Aorta (tissue), 5 donors: ENCODE data around the gene NKD2. TPM values are rescaled to one million over a fixed set of nuclear protein-coding genes. Genes with fewer than 3 reads are reported as not detected.

ENCODE experiments used
- ATAC-seq: fragments of 200-7000 bp; cut with Tn5 transposase; one replicate; pipeline ENCODE4 v1.9.1; 2022; ENCODE audit warnings: moderate library complexity; ENCODE audit not compliant: low FRiP score
- DNase-seq, 2 donors: peaks; one replicate each; pipeline ENCODE4 v3.0.0-alpha.2; 2020
- H3K27ac ChIP-seq, 2 donors: one replicate each; pipeline ENCODE4 v1.5.1; 2013; ENCODE audit warnings: low read length in 2 of 2, mild to moderate bottlenecking in 2 of 2, moderate library complexity in 2 of 2, control low read depth in 1 of 2, inconsistent platforms in 1 of 2, low read depth in 1 of 2
- H3K27me3 ChIP-seq, 2 donors: one replicate each; pipeline ENCODE4 v1.6.1; 2013; ENCODE audit warnings: control low read depth in 1 of 2, low read length in 1 of 2, mild to moderate bottlenecking in 1 of 2, moderate library complexity in 1 of 2; ENCODE audit not compliant: insufficient read depth in 2 of 2, control insufficient read depth in 1 of 2
- H3K36me3 ChIP-seq, 2 donors: one replicate each; pipeline ENCODE4 v1.6.1; 2013; ENCODE audit warnings: control low read depth in 1 of 2, low read length in 1 of 2, mild to moderate bottlenecking in 1 of 2; ENCODE audit not compliant: insufficient read depth in 2 of 2, control insufficient read depth in 1 of 2
- H3K4me1 ChIP-seq, 2 donors: one replicate each; pipeline ENCODE4 v1.6.1; 2013; ENCODE audit warnings: low read length in 2 of 2, control low read depth in 1 of 2, mild to moderate bottlenecking in 1 of 2, moderate library complexity in 1 of 2; ENCODE audit not compliant: insufficient read depth in 2 of 2, control insufficient read depth in 1 of 2
- H3K4me3 ChIP-seq, 2 donors: one replicate each; pipeline ENCODE4 v1.5.1; 2013; ENCODE audit warnings: low read length in 2 of 2, control low read depth in 1 of 2, mild to moderate bottlenecking in 1 of 2
- H3K9me3 ChIP-seq: one replicate; pipeline ENCODE4 v1.6.1; 2013; ENCODE audit warnings: mild to moderate bottlenecking, low read length; ENCODE audit not compliant: control insufficient read depth
- WGBS, 2 donors: extraction: QIAGEN DNeasy Blood & Tissue Kit; methylation state at CpG; one replicate each; pipeline ENCODE4 v1.1.7; 2013; 5-methylcytosine and 5-hydroxymethylcytosine counted together
- intact Hi-C, 2 donors: fragments of 100-400 bp; cut with DNase I; formaldehyde crosslinking; loops; one replicate each; pipeline versions ENCODE4 v1.14.2 to v1.15.0; 2022
- polyA plus RNA-seq, 2 donors: library from polyadenylated mRNA; stranded (reverse); fragments of 200-250 nt; gene quantifications; one replicate each; pipeline ENCODE4 v1.2.3, GENCODE V29; 2013
- total RNA-seq, 2 donors: library from RNA; stranded (reverse); fragmentation: NEBNext Ultra II Directional; extraction: Animal tissue kit (Norgen Biotek cat#: 25700); gene quantifications; one replicate each; pipeline ENCODE4 v1.2.1, GENCODE V29; 2021
- donor health status: healthy with polysubstance abuse.
- donor health status: Bipolar disorder and iron deficiency.
- donor health status: DM: no; HTN: no; CAD: no.
- donor health status: DM: no; HTN: no; CAD: no.
- donor health status: DM: yes; HTN: yes; CAD: no.

Gene NKD2
- total and polyA plus RNA-seq, 4 donors = 0.10 to 6.8 (median 2.8) TPM; not detected in 1

DNA sequence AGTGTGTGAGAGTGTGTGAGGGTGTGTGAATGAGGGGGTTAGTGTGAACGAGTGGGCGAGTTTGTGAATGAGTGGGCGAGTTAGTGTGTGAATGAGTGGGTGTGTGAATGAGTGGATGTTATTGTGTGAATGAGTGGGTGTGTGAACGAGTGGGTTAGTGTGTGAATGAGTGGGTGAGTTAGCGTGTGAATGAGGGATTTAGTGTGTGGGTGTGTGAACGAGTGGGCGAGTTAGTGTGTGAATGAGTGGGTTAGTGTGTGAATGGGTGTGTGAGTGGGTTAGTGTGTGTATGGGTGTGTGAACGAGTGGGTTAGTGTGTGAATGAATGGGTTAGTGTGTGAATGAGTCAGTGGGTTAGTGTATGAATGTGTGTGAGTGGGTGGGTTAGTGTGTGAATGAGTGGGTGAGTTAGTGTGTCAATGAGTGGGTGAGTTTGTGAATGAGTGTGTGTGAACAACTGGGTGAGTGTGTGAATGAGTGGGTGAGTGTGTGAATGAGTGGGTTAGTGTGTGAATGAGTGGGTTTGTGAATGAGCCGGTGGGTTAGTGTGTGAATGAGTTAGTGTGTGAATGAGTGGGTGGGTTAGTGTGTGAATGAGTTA lies 37.5 kb downstream of the NKD2 start:
- DNase-seq (peak in 1 of 2 donors; percentile 1), ATAC-seq (no peak)
- Histone ChIP-seq H3K4me1 (no peaks in the 10 kb centered on the region), H3K9me3 (no peaks in the 10 kb centered on the region), H3K36me3 (no peaks in the 10 kb centered on the region), H3K4me3 (no peak overlapping the region), H3K27me3 (no peaks in the 10 kb centered on the region), H3K27ac (no peak overlapping the region)
- 92 to 93% methylated on average over 9 of the region's 9 CpGs for WGBS, 2 donors
- intact Hi-C loops = no loop called here

DNA sequence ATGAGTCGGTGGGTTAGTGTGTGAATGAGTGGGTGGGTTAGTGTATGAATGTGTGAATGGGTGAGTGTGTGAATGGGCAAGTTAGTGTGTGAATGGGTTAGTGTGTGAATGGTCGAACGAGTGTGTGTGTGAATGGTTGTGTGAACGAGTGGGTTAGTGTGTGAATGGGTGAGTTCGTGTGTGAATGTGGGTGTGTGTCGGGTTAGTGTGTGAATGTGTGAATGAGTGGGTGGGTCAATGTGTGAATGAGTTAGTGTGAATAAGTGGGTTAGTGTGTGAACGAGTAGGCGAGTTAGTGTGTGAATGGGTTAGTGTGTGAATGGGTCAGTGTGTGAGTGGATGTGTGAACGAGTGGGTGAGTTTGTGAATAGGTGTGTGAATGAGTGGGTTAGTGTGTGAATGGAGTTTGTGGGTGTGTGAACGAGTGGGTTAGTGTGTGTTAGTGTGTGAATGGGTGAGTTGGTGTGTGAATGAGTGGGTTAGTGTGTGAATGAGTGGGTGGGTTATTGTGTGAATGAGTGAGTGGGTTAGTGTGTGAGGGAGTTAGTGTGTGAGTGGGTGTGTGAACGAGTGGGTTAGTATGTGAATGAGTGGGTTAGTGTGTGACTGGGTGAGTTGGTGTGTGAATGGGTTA lies 38.8 kb downstream of the NKD2 start:
- H3K27ac ChIP-seq = no peak overlapping the region
- H3K36me3 ChIP-seq = no peaks in the 10 kb centered on the region
- WGBS, 2 donors = 95% methylated on average over 11 of the region's 11 CpGs
- ATAC-seq (no peak), DNase-seq (no peak)
- no peaks in the 10 kb centered on the region for H3K4me1 ChIP-seq
- no peaks in the 10 kb centered on the region for H3K27me3 ChIP-seq
- intact Hi-C loops = no loop called here
- no peaks in the 10 kb centered on the region for H3K9me3 ChIP-seq
- no peak overlapping the region for H3K4me3 ChIP-seq

DNA sequence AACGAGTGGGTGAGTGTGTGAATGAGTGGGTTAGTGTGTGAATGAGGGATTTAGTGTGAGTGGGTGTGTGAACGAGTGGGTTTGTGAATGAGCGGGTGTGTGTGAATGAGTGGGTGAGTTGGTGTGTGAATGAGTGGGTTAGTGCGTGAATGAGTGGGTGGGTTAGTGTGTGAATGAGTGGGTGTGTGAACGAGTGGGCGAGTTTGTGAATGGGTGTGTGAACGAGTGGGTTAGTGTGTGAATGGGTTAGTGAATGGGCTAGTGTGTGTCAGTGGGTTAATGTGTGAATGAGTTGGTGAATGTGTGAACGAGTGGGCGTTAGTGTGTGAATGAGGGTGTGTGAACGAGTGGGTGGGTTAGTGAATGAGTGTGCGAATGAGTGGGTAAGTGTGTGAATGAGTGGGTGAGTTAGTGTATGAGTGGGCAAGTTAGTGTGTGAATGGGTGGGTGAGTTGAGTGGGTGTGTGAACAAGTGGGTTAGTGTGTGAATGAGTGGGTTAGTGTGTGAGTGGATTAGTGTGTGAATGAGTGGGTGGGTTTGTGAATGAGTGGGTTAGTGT lies 39.6 kb downstream of the NKD2 start:
- H3K27me3 ChIP-seq = no peaks in the 10 kb centered on the region
- no peaks in the 10 kb centered on the region for H3K9me3 ChIP-seq
- no peak overlapping the region for H3K4me3 ChIP-seq
- WGBS, 2 donors = 91 to 94% methylated on average over 11 of the region's 11 CpGs
- intact Hi-C loops = no loop called here
- DNase-seq (peak in 1 of 2 donors; percentile 15), ATAC-seq (no peak)
- H3K4me1 ChIP-seq = no peaks in the 10 kb centered on the region
- no peak overlapping the region for H3K27ac ChIP-seq
- H3K36me3 ChIP-seq = no peaks in the 10 kb centered on the region

DNA sequence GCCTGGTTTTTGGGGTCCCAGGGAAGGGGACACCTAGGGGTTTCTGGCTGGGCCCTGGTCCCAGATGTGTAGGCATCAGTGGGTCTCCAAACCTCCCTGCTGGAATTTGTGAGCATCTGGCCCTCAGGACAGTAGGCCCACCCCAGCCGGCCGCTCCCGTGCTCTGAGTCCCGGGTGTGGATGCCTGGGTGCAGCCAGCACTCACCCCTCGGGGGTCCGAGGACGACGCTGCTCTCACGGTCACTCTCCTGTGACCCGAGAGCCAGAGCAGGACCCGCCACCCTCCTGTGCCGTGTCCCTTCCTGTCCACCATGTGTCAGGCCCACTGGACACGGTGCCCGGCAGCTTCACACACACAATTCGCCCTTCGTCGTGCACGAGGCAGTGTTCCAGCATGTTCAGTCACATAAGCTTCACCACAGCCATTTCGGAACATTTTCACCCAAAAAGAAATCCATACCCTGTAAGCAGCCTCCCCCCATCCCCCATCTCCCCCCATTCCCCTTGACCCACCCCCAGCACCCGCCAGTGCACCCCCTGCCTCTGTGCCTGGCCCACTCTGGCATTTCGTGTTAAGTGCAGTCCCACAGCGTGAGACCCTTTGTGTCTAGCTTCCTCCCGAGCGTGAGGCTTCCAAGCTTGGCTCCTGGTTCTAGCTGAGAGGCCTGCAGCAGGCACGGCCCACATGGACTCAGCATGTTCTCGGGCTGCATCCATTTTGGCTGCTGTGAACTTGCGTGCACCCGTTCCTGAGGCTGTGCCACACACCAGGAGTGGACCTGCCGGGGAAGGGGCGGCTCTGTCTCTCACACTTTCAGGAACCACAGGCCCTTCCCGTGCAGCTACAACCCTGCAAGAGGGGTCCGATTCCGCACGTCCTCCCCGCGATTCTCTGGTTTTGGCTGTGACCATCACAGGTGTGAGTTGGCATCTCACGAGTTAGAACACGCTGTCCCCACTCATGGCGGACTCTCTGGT lies 40.5 kb downstream of the NKD2 start:
- DNase-seq (peak; percentile 39 to 67), ATAC-seq (no peak)
- no peaks in the 10 kb centered on the region for H3K27me3 ChIP-seq
- intact Hi-C loops = no loop called here
- no peak overlapping the region for H3K27ac ChIP-seq
- no peak overlapping the region for H3K4me3 ChIP-seq
- no peaks in the 10 kb centered on the region for H3K36me3 ChIP-seq
- 86 to 88% methylated on average over 39 of the region's 39 CpGs for WGBS, 2 donors
- no peaks in the 10 kb centered on the region for H3K9me3 ChIP-seq
- H3K4me1 ChIP-seq = no peaks in the 10 kb centered on the region

DNA sequence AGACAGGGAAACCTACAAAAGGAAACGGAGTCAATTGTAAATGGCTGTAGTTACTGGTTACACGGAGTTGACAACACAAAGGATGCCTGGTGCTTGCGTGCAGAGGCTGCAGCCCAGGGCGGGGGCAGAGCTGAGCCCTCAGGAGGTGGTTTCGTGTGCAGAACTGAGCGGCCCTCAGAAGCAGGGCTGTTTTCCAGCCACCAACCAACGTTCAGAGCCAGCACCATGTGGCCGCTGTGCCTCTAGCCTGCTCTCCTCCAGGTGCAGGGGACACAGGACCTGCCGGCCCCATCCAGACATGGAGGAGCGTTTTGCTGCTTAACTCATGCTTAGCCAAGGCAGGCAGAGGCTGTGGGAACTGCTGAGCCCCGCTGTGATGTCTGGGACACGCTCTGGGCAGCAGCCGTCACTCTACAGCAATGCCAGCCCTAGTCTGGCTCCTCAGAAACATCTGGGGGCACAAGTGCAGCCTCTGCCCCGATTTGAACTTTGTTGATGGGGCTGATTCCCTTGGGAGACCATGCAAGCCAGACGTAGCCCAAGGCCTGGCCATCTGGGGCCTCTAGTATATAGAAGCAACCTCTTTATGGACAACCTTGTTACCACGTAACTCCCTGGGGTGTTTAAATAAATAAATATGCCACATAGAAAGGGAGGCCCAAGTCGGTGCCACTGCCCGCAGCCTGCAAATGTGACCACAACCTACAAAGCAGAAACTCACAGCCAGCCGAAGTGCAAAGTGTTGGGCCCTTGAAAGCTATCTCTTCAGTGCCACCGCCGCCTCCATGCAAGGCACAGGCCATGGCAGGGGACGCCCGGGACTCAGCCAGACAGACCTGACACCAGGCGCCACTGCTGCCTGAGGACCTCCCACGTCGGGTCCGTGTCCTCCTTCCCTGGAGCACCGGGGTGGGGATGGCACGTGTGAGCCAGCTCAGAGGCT lies 42.1 kb downstream of the NKD2 start:
- Histone ChIP-seq H3K4me3 (no peak overlapping the region), H3K9me3 (no peaks in the 10 kb centered on the region), H3K36me3 (peaks cover 0 to 2% of the 10 kb centered on the region in 2 donors), H3K27ac (no peak overlapping the region), H3K27me3 (no peaks in the 10 kb centered on the region), H3K4me1 (no peaks in the 10 kb centered on the region)
- intact Hi-C loops = no loop called here
- 80 to 83% methylated on average over 28 to 29 of the region's 29 CpGs for WGBS, 2 donors
- peak in 1 of 2 donors; percentile 35 for DNase-seq
- no peak for ATAC-seq

DNA sequence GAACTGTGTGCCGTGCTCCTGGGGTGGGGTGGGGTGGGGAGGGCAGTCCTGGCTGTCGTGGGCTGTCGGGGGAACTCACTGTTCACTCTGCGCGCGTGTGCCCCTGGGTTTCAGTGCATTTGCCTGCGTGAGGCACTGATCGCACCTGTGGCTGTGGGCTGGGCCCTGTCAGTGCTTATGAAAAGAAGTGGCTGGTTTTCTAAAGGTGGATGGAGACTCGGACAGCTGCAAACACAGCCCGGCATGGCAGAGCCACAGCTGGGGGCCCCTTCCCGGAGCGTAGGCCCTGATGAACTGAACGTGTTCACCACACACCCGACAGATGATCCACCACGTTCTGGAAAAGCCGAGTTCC lies 42.7 kb downstream of the NKD2 start:
- ATAC-seq = no peak
- no peak overlapping the region for H3K27ac ChIP-seq
- DNase-seq = peak in 1 of 2 donors; percentile 28
- H3K4me1 ChIP-seq = no peaks in the 10 kb centered on the region
- WGBS, 2 donors = 92 to 93% methylated on average over 16 of the region's 16 CpGs
- H3K27me3 ChIP-seq = no peaks in the 10 kb centered on the region
- peaks cover 0 to 2% of the 10 kb centered on the region in 2 donors for H3K36me3 ChIP-seq
- H3K4me3 ChIP-seq = no peak overlapping the region
- intact Hi-C loops = no loop called here
- no peaks in the 10 kb centered on the region for H3K9me3 ChIP-seq

DNA sequence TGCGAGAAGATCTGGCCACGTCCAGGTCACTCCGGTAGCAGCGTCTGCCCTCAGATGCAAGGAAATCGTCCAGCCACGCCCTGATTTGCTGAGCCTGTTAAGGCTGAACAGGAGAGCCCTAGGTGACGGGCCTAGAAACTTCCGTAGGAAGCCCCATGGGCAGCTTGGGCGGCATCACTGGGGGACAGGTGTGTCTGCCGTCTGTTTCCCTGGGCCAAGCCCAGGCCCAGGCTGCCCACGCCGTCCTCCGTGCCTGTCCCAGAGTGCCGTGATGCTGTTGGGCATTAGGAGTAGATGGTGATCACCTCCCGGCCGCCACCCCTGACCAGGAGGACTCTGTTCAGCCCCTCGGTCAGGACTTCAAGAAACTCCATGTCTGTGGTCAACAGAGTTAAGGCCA lies 43.5 kb downstream of the NKD2 start:
- Histone ChIP-seq H3K9me3 (no peaks in the 10 kb centered on the region), H3K4me3 (no peak overlapping the region), H3K27me3 (no peaks in the 10 kb centered on the region), H3K4me1 (no peaks in the 10 kb centered on the region), H3K27ac (no peak overlapping the region), H3K36me3 (peaks cover 0 to 2% of the 10 kb centered on the region in 2 donors)
- DNase-seq (peak in 1 of 2 donors; percentile 38), ATAC-seq (no peak)
- intact Hi-C loops = no loop called here
- 90 to 95% methylated on average over 17 of the region's 17 CpGs for WGBS, 2 donors
